ENCODE measurements around the gene PLA2G4E. TPM values are rescaled to one million over a fixed set of nuclear protein-coding genes. Genes with fewer than 3 reads are reported as not detected.

PLA2G4E gene
- polyA plus RNA-seq, 1 donor (not counting 4 experiments of a cell fraction or from before 2014, with no cell fraction given): 3.5 TPM

GRCh38 chr15:41983221-41983620, 37.6 kb downstream of the PLA2G4E start:
- H3K27me3 ChIP-seq (ENCODE audit: control insufficient read depth, extremely low read depth, insufficient read depth, low read length): no peaks in the 10 kb centered on the region
- H3K79me2 ChIP-seq (ENCODE audit: control insufficient read depth, insufficient read depth, low read length): no peaks in the 10 kb centered on the region
- H3K36me3 ChIP-seq (ENCODE audit: control insufficient read depth in 2 of 2, extremely low read depth in 1 of 2, insufficient read depth in 2 of 2, low read length in 2 of 2): no peaks in the 10 kb centered on the region
- FAIRE-seq (no peak), DNase-seq (ENCODE audit: low read depth, low spot score) (no peak)
- H2AFZ ChIP-seq (ENCODE audit: control insufficient read depth, low read length): no peak overlapping the region
- TF ChIP-seq CTCF (optimal IDR thresholded peaks at IDR 0.05 in 1 of 3, IDR thresholded peaks at IDR 0.05 in 1 of 3, conservative IDR thresholded peaks at IDR 0.05 in 1 of 3; ENCODE audit: extremely low read depth in 1 of 3, insufficient read depth in 2 of 3, low read length in 3 of 3) (no peak), EZH2 (IDR thresholded peaks at IDR 0.05; ENCODE audit: low read length) (no peak)
- no peak overlapping the region for H3K27ac ChIP-seq (ENCODE audit: control insufficient read depth, insufficient read depth, low read length)
- H3K4me2 ChIP-seq (ENCODE audit: control insufficient read depth, extremely low read depth, insufficient read depth, low read depth, low read length): no peak overlapping the region
- H3K9me3 ChIP-seq (ENCODE audit: control insufficient read depth, low read depth, low read length): no peaks in the 10 kb centered on the region
- H3K9ac ChIP-seq (ENCODE audit: control insufficient read depth, extremely low read depth, insufficient read depth, low read length): no peak overlapping the region
- dilution Hi-C loops (cut with MboI; ENCODE audit: extremely low pct_ligation_motif_present, low sequenced_read_pairs): no loop called here
- no peaks in the 10 kb centered on the region for H3K9me1 ChIP-seq (ENCODE audit: control insufficient read depth, extremely low read depth, insufficient read depth, low read length)
- no peaks in the 10 kb centered on the region for H4K20me1 ChIP-seq (ENCODE audit: control insufficient read depth, extremely low read depth, insufficient read depth, low read length)
- H3K4me3 ChIP-seq (ENCODE audit: control insufficient read depth in 2 of 3, extremely low read depth in 1 of 3, insufficient read depth in 2 of 3, low read depth in 1 of 3, low read length in 3 of 3): no peak overlapping the region
- peaks cover 13% of the 10 kb centered on the region for H3K4me1 ChIP-seq (ENCODE audit: control insufficient read depth, extremely low read depth, insufficient read depth, low read length)

- H3K9me3 ChIP-seq (ENCODE audit: control insufficient read depth, low read depth, low read length): no peaks in the 10 kb centered on the region
- no peaks in the 10 kb centered on the region for H3K36me3 ChIP-seq (ENCODE audit: control insufficient read depth in 2 of 2, extremely low read depth in 1 of 2, insufficient read depth in 2 of 2, low read length in 2 of 2)
- FAIRE-seq (no peak), DNase-seq (ENCODE audit: low read depth, low spot score) (no peak)
- H3K27me3 ChIP-seq (ENCODE audit: control insufficient read depth, extremely low read depth, insufficient read depth, low read length): no peaks in the 10 kb centered on the region
- no peak overlapping the region for H3K4me3 ChIP-seq (ENCODE audit: control insufficient read depth in 2 of 3, extremely low read depth in 1 of 3, insufficient read depth in 2 of 3, low read depth in 1 of 3, low read length in 3 of 3)
- no peak overlapping the region for H2AFZ ChIP-seq (ENCODE audit: control insufficient read depth, low read length)
- no peaks in the 10 kb centered on the region for H4K20me1 ChIP-seq (ENCODE audit: control insufficient read depth, extremely low read depth, insufficient read depth, low read length)
- H3K4me1 ChIP-seq (ENCODE audit: control insufficient read depth, extremely low read depth, insufficient read depth, low read length): peaks cover 13% of the 10 kb centered on the region
- no peak overlapping the region for H3K9ac ChIP-seq (ENCODE audit: control insufficient read depth, extremely low read depth, insufficient read depth, low read length)
- H3K79me2 ChIP-seq (ENCODE audit: control insufficient read depth, insufficient read depth, low read length): no peaks in the 10 kb centered on the region
- dilution Hi-C loops (cut with MboI; ENCODE audit: extremely low pct_ligation_motif_present, low sequenced_read_pairs): no loop called here
- H3K9me1 ChIP-seq (ENCODE audit: control insufficient read depth, extremely low read depth, insufficient read depth, low read length): no peaks in the 10 kb centered on the region
- no peak overlapping the region for H3K4me2 ChIP-seq (ENCODE audit: control insufficient read depth, extremely low read depth, insufficient read depth, low read depth, low read length)
- TF ChIP-seq CTCF (optimal IDR thresholded peaks at IDR 0.05 in 1 of 3, IDR thresholded peaks at IDR 0.05 in 1 of 3, conservative IDR thresholded peaks at IDR 0.05 in 1 of 3; ENCODE audit: extremely low read depth in 1 of 3, insufficient read depth in 2 of 3, low read length in 3 of 3) (no peak), EZH2 (IDR thresholded peaks at IDR 0.05; ENCODE audit: low read length) (no peak)
- no peak overlapping the region for H3K27ac ChIP-seq (ENCODE audit: control insufficient read depth, insufficient read depth, low read length)
These were observed 38.5 kb downstream of the PLA2G4E start for GRCh38 chr15:41982133-41982930.

Measured in keratinocyte (primary cell).